ENCODE measurements around the gene CDC42BPA. TPM values are rescaled to one million over a fixed set of nuclear protein-coding genes. Genes with fewer than 3 reads are reported as not detected.

CDC42BPA gene
- total and polyA plus RNA-seq, 2 of the 8 experiments (the other 6 are each of a cell fraction or from before 2014, with no cell fraction given) = 7.1 to 28.5 TPM

- no peak for TF ChIP-seq NRF1 (IDR thresholded peaks at IDR 0.05; ENCODE audit: low read depth, low read length)
- TF ChIP-seq MAX (IDR thresholded peaks at IDR 0.05) = no peak
- TF ChIP-seq MAFK (IDR thresholded peaks at IDR 0.05; ENCODE audit: low read depth, low read length) = no peak
- TF ChIP-seq BACH1 (IDR thresholded peaks at IDR 0.05; ENCODE audit: low read length) = no peak
- TF ChIP-seq KDM4A (IDR thresholded peaks at IDR 0.05; ENCODE audit: low read depth, low read length, severe bottlenecking) = no peak
- no peak for TF ChIP-seq RXRA (IDR thresholded peaks at IDR 0.05; ENCODE audit: insufficient read depth, low read depth, low read length)
- no peak for TF ChIP-seq TCF12 (IDR thresholded peaks at IDR 0.05; ENCODE audit: low read depth, low read length)
- no peak for TF ChIP-seq HDAC6 (IDR thresholded peaks at IDR 0.05; ENCODE audit: low read depth, low read length)
- no peak for TF ChIP-seq SAP30 (IDR thresholded peaks at IDR 0.05; ENCODE audit: insufficient read depth, insufficient replicate concordance, low read length)
- no peak for TF ChIP-seq POLR2A (IDR thresholded peaks at IDR 0.05; ENCODE audit: control extremely low read depth in 1 of 2, low read depth in 2 of 2, low read length in 2 of 2)
These were observed 14.6 kb downstream of the CDC42BPA start (continued) for GRCh38 chr1:227303662-227304061.

Measured in H1 (cell line).